NCI-H510A (cell line): ENCODE results near the gene ACCSL.

Experiments used
- DNase-seq: peaks from one replicate; lab custom pipeline; 2025; lab: John Stamatoyannopoulos, UW

Gene ACCSL

GRCh38 chr11:44097821-44098220 is 50.0 kb downstream of the ACCSL start:
- DNase-seq = no peak

GRCh38 chr11:44101098-44101497 is 53.3 kb downstream of the ACCSL start:
- no peak for DNase-seq

GRCh38 chr11:44104481-44105294 is 56.9 kb downstream of the ACCSL start:
- no peak for DNase-seq

GRCh38 chr11:44108260-44108659 is 60.5 kb downstream of the ACCSL start:
- DNase-seq = no peak
